GM23338 (cell line): ENCODE measurements around the gene CREB3L4. TPM values are rescaled to one million over a fixed set of nuclear protein-coding genes. Genes with fewer than 3 reads are reported as not detected.

Experiments
- ATAC-seq: fragments of 200-7000 bp; cut with Tn5 transposase; 3 replicates; pipeline ENCODE4 v1.9.1; 2020
- DNase-seq: peaks from one replicate; pipeline ENCODE4 v3.0.0-alpha.2; 2015; ENCODE audit warnings: low spot score
- H2AFZ ChIP-seq: fragments of 200-600 bp; sonication (generic); 2 replicates; pipeline ENCODE4 v1.8.0; 2016; ENCODE audit warnings: antibody characterized with exemption, mild to moderate bottlenecking, moderate library complexity
- H3F3A ChIP-seq: fragments of 200-600 bp; sonication (generic); replicated peaks from 2 replicates; pipeline ENCODE4 v1.8.0; 2017; ENCODE audit warnings: antibody characterized with exemption, mixed run types, low read depth
- H3K27ac ChIP-seq: fragments of 200-600 bp; sonication (generic); 2 replicates; pipeline ENCODE4 v1.6.1; 2016; ENCODE audit warnings: low read depth
- H3K27me3 ChIP-seq: fragments of 200-600 bp; sonication (generic); 2 replicates; pipeline ENCODE4 v1.8.0; 2016; ENCODE audit warnings: mild to moderate bottlenecking, mixed run types, moderate library complexity; ENCODE audit not compliant: insufficient read depth
- H3K36me3 ChIP-seq: fragments of 200-600 bp; sonication (generic); 2 replicates; pipeline ENCODE4 v1.8.0; 2016; ENCODE audit warnings: mild to moderate bottlenecking; ENCODE audit not compliant: insufficient read depth
- H3K4me1 ChIP-seq: fragments of 200-600 bp; sonication (generic); 2 replicates; pipeline ENCODE4 v1.8.0; 2016; ENCODE audit warnings: mild to moderate bottlenecking, moderate library complexity; ENCODE audit not compliant: insufficient read depth
- H3K4me2 ChIP-seq: fragments of 200-600 bp; sonication (generic); 2 replicates; pipeline ENCODE4 v1.7.1; 2017; ENCODE audit warnings: mixed run types
- H3K4me3 ChIP-seq: fragments of 200-600 bp; sonication (generic); 2 replicates; pipeline ENCODE4 v1.6.1; 2016; ENCODE audit warnings: mixed run types
- H3K79me2 ChIP-seq: fragments of 200-600 bp; sonication (generic); replicated peaks from 2 replicates; pipeline ENCODE4 v1.8.0; 2017; ENCODE audit warnings: mild to moderate bottlenecking; ENCODE audit not compliant: insufficient read depth
- H3K9me2 ChIP-seq: fragments of 200-600 bp; sonication (generic); 2 replicates; pipeline ENCODE4 v1.8.0; 2017; ENCODE audit not compliant: insufficient read depth
- H4K20me1 ChIP-seq: fragments of 200-600 bp; sonication (generic); replicated peaks from 2 replicates; pipeline ENCODE4 v1.8.0; 2017; ENCODE audit warnings: mild to moderate bottlenecking; ENCODE audit not compliant: insufficient read depth
- H3K27ac Mint-ChIP-seq: 2 replicates; pipeline ENCODE4 v1.8.0; 2020; ENCODE audit warnings: inconsistent platforms, mild to moderate bottlenecking, moderate library complexity, mixed read lengths
- H3K27me3 Mint-ChIP-seq: 3 replicates; pipeline ENCODE4 v1.8.0; 2022; ENCODE audit warnings: low read depth, mild to moderate bottlenecking, moderate library complexity, mixed read lengths, inconsistent platforms; ENCODE audit not compliant: insufficient read depth, poor library complexity
- H3K36me3 Mint-ChIP-seq: 3 replicates; pipeline ENCODE4 v1.8.0; 2021; ENCODE audit warnings: low read depth, mild to moderate bottlenecking, inconsistent platforms, moderate library complexity, mixed read lengths
- H3K4me1 Mint-ChIP-seq: 3 replicates; pipeline ENCODE4 v1.8.0; 2020; ENCODE audit warnings: mild to moderate bottlenecking, inconsistent platforms, mixed read lengths
- H3K4me3 Mint-ChIP-seq: 3 replicates; pipeline ENCODE4 v1.8.0; 2021; ENCODE audit warnings: moderate library complexity, mild to moderate bottlenecking, inconsistent platforms, mixed read lengths
- H3K9me3 Mint-ChIP-seq: 3 replicates; pipeline ENCODE4 v1.8.0; 2020; ENCODE audit warnings: moderate library complexity, mild to moderate bottlenecking, inconsistent platforms, mixed read lengths
- CREB1 ChIP-seq: fragments of 250-450 bp; sonication (Bioruptor Pico); IDR thresholded peaks from 2 replicates; pipeline ENCODE4 v1.5.0; 2020; ENCODE audit warnings: low read depth, mild to moderate bottlenecking, moderate library complexity
- CTCF ChIP-seq, 2 experiments: fragments of 200-600 bp in 1 of 2; sonication (generic) in 1 of 2; conservative IDR thresholded peaks; 2 replicates each; pipeline versions ENCODE4 v1.5.1 to v1.6.1; 2016 to 2017; ENCODE audit warnings: antibody characterized with exemption in 2 of 2, low read depth in 2 of 2, mild to moderate bottlenecking in 2 of 2, moderate library complexity in 1 of 2
- ETS1 ChIP-seq: IDR thresholded peaks from 2 replicates; pipeline ENCODE4 v1.6.1; 2016; ENCODE audit warnings: antibody characterized with exemption
- EZH2 ChIP-seq: fragments of 200-600 bp; sonication (generic); IDR thresholded peaks from one replicate; pipeline ENCODE4 v1.8.0; 2017; ENCODE audit warnings: antibody characterized with exemption, mild to moderate bottlenecking, low read depth; ENCODE audit not compliant: unreplicated experiment
- EZH2phosphoT487 ChIP-seq: fragments of 200-600 bp; sonication (generic); IDR thresholded peaks from one replicate; pipeline ENCODE4 v1.8.1; 2018; ENCODE audit warnings: antibody characterized with exemption; ENCODE audit not compliant: unreplicated experiment
- JUNB ChIP-seq: IDR thresholded peaks from one replicate; pipeline ENCODE4 v1.6.1; 2016; ENCODE audit warnings: antibody characterized with exemption; ENCODE audit not compliant: unreplicated experiment
- NANOG ChIP-seq: IDR thresholded peaks from 2 replicates; pipeline ENCODE4 v1.6.1; 2016; ENCODE audit warnings: antibody characterized with exemption, borderline replicate concordance
- POLR2AphosphoS5 ChIP-seq: IDR thresholded peaks from 2 replicates; pipeline ENCODE4 v1.6.1; 2016; ENCODE audit warnings: antibody characterized with exemption, low read depth
- REST ChIP-seq: IDR thresholded peaks from one replicate; pipeline ENCODE4 v1.6.1; 2018; ENCODE audit warnings: antibody characterized with exemption; ENCODE audit not compliant: unreplicated experiment
- STAT1 ChIP-seq: IDR thresholded peaks from one replicate; pipeline ENCODE4 v1.6.1; 2016; ENCODE audit warnings: antibody characterized with exemption; ENCODE audit not compliant: unreplicated experiment
- ZNF114 ChIP-seq: fragments of 250-450 bp; sonication (Bioruptor Pico); IDR thresholded peaks from 2 replicates; pipeline ENCODE4 v1.5.0; 2020; ENCODE audit warnings: mild to moderate bottlenecking, moderate library complexity
- ZNF331 ChIP-seq: fragments of 250-450 bp; sonication (Bioruptor Pico); IDR thresholded peaks from 2 replicates; pipeline ENCODE4 v1.5.0; 2020; ENCODE audit warnings: low read depth, mild to moderate bottlenecking, moderate library complexity
- ZNF462 ChIP-seq: fragments of 250-450 bp; sonication (Bioruptor Pico); IDR thresholded peaks from 2 replicates; pipeline ENCODE4 v1.5.0; 2020; ENCODE audit warnings: mild to moderate bottlenecking, moderate library complexity
- polyA plus RNA-seq: library from polyadenylated mRNA; unstranded; fragments of >200 nt; fragmentation: Nextera tagmentation; extraction: Ambion mirVana; gene quantifications from 2 replicates; pipeline ENCODE4 v1.2.1, GENCODE V29; 2016
- total RNA-seq: library from RNA; depleted of rRNA; stranded (reverse); fragments of >200 nt; shearing (Covaris generic); gene quantifications from 2 replicates; pipeline ENCODE4 v1.2.3, GENCODE V29; 2014

CREB3L4 gene
- total and polyA plus RNA-seq, 2 experiments from 2014 or later = 19.3 to 26.8 TPM

- H3K4me3 Mint-ChIP-seq = no peak overlapping the region
- Histone ChIP-seq H3K36me3 (peaks cover 14% of the 10 kb centered on the region), H3K27me3 (no peaks in the 10 kb centered on the region), H4K20me1 (no peaks in the 10 kb centered on the region; the same call in 1 of the 2 replicates), H3K4me2 (no peak overlapping the region), H3K4me3 (no peak overlapping the region), H3K79me2 (no peaks in the 10 kb centered on the region), H3F3A (0 out of 2 replicates have a peak, but pooled peaks cover 6% of the 10 kb centered on the region), H3K9me2 (no peaks in the 10 kb centered on the region), H2AFZ (no peak overlapping the region), H3K27ac (no peak overlapping the region), H3K4me1 (peaks cover 4% of the 10 kb centered on the region; the same call in 1 of the 2 replicates)
- ATAC-seq (no peak), DNase-seq (no peak)
- H3K27me3 Mint-ChIP-seq = peaks cover 6% of the 10 kb centered on the region
- H3K9me3 Mint-ChIP-seq = no peaks in the 10 kb centered on the region
- H3K27ac Mint-ChIP-seq = no peak overlapping the region
- peaks cover 63% of the 10 kb centered on the region for H3K36me3 Mint-ChIP-seq
- TF ChIP-seq ZNF462 (no peak), EZH2phosphoT487 (no peak), POLR2AphosphoS5 (no peak), CTCF (conservative IDR thresholded peaks at IDR 0.05; ENCODE audit: low read depth in 2 of 2) (no peak), EZH2 (no peak), NANOG (no peak), STAT1 (no peak), ZNF331 (CRISPR knock-in tag) (no peak), JUNB (no peak), ZNF114 (CRISPR knock-in tag) (no peak), ETS1 (no peak), CREB1 (CRISPR knock-in tag) (no peak), REST (no peak)
- H3K4me1 Mint-ChIP-seq = no peaks in the 10 kb centered on the region
Measured at GRCh38 chr1:153932156-153933131, 35.3 kb upstream of the CREB3L4 start.
